ENCODE results near the gene RDH5.
A peak's percentile ranks its signal among the peaks of the same experiment; 100 is the strongest.

The RDH5 gene

GRCh38 chr12:55715169-55715764 lies 4.9 kb upstream of the RDH5 start:
- Histone ChIP-seq H3K36me3 (ENCODE audit: control insufficient read depth, insufficient read depth, low read length) (0 out of 2 replicates have a peak, but pooled peaks cover 5% of the 10 kb centered on the region), H3K27ac (ENCODE audit: low read depth, low read length) (no peak overlapping the region), H3K27me3 (ENCODE audit: control insufficient read depth, insufficient read depth, low read length) (peaks cover 16% of the 10 kb centered on the region), H3K4me1 (ENCODE audit: control insufficient read depth, insufficient read depth, low read length) (peaks cover 24% of the 10 kb centered on the region), H3K9me3 (ENCODE audit: control insufficient read depth, insufficient read depth, low read depth, low read length) (no peaks in the 10 kb centered on the region), H3K9ac (ENCODE audit: low read length) (peak overlapping the region; percentile 1), H3K4me3 (ENCODE audit: low read depth, low read length) (peak overlapping the region; percentile 91)

DNA sequence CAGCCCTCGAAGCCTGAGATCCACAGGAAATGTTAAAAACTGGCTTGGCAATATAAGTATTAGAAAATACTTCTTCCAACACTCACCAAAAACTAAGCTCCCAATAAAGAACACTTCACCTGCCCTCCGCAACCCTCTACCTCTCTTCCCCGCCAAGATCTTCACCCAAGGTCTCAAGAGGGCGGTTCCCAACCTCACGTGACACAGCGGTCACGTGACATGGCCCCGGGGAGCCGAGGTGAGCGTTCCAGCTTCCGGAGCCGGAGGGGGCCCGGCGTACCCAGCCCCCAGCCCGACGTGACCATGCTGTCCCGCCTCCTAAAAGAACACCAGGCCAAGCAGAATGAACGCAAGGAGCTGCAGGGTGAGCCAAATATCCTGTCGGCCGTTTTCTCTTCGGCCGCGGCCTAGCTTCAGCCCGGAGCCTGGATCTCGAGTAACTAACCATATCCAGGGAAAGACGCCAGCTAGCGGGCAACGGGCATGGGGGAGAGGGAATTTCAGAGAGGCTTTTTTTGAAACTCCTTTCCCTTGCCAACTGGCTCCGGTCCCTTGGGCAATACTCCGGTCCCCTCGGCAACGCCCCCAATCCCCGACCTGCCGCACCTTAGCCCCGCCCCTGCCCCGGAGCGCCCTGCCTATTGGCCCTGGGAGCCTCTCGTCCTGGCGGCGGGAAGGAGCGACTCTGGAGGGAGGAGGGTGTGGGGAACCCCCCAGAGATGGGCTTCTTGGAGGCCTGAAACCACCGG lies 4.2 kb upstream of the RDH5 start, which contains the start of gene BLOC1S1:
BLOC1S1 (plus strand) TSS at position 214 of the 749 bp plus-strand sequence; CDS start at position 220, 6 bp downstream.
- Histone ChIP-seq H3K9ac (ENCODE audit: low read length) (peak within 1 kb of the TSS; percentile 83), H3K4me3 (ENCODE audit: low read depth, low read length) (peak within 1 kb of the TSS; percentile 91), H3K27me3 (ENCODE audit: control insufficient read depth, insufficient read depth, low read length) (peaks cover 16% of the 10 kb centered on the region), H3K36me3 (ENCODE audit: control insufficient read depth, insufficient read depth, low read length) (0 out of 2 replicates have a peak, but pooled peaks cover 8% of the 10 kb centered on the region), H3K27ac (ENCODE audit: low read depth, low read length) (peak within 1 kb of the TSS; percentile 42; the same call in 1 of the 2 replicates), H3K9me3 (ENCODE audit: control insufficient read depth, insufficient read depth, low read depth, low read length) (no peaks in the 10 kb centered on the region), H3K4me1 (ENCODE audit: control insufficient read depth, insufficient read depth, low read length) (peaks cover 24% of the 10 kb centered on the region)

- H3K4me3 ChIP-seq (ENCODE audit: low read depth, low read length), result peak overlapping the region; percentile 91
- peaks cover 24% of the 10 kb centered on the region for H3K4me1 ChIP-seq (ENCODE audit: control insufficient read depth, insufficient read depth, low read length)
- H3K36me3 ChIP-seq (ENCODE audit: control insufficient read depth, insufficient read depth, low read length), result 0 out of 2 replicates have a peak, but pooled peaks cover 8% of the 10 kb centered on the region
- peak overlapping the region; percentile 73 for H3K9ac ChIP-seq (ENCODE audit: low read length)
- H3K27me3 ChIP-seq (ENCODE audit: control insufficient read depth, insufficient read depth, low read length), result peaks cover 16% of the 10 kb centered on the region
- H3K9me3 ChIP-seq (ENCODE audit: control insufficient read depth, insufficient read depth, low read depth, low read length), result no peaks in the 10 kb centered on the region
- H3K27ac ChIP-seq (ENCODE audit: low read depth, low read length), result no peak overlapping the region
These were observed 3.6 kb upstream of the RDH5 start for GRCh38 chr12:55716582-55716957.

GRCh38 chr12:55717011-55718007 lies 2.9 kb upstream of the RDH5 start:
- H3K4me1 ChIP-seq (ENCODE audit: control insufficient read depth, insufficient read depth, low read length), result peaks cover 24% of the 10 kb centered on the region

DNA sequence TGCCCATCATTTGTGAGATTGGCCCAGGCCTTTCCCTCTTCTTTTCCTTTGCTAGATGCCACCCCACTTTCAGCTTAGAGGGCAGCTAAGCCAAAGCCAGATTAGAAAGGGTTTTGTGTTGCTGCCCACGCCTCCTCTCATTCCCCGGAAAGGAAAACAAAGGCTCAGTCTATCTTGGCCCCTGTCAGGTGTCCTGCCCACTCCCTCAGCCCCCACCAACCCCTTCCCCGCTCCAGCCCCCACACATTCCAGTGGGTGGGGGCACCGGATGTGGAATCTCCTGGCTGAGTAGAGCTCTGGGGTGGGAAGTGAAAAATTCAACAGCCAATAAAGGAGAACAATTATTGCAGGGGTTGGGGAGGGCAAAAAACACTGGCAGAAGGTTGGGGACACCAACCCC lies 2.2 kb upstream of the RDH5 start:
- H3K9me3 ChIP-seq (ENCODE audit: control insufficient read depth, insufficient read depth, low read depth, low read length), result no peaks in the 10 kb centered on the region
- H3K9ac ChIP-seq (ENCODE audit: low read length), result peak overlapping the region; percentile 45
- no peak overlapping the region for H3K27ac ChIP-seq (ENCODE audit: low read depth, low read length)
- 0 out of 2 replicates have a peak, but pooled peaks cover 10% of the 10 kb centered on the region for H3K36me3 ChIP-seq (ENCODE audit: control insufficient read depth, insufficient read depth, low read length)
- H3K4me1 ChIP-seq (ENCODE audit: control insufficient read depth, insufficient read depth, low read length), result peaks cover 24% of the 10 kb centered on the region
- H3K27me3 ChIP-seq (ENCODE audit: control insufficient read depth, insufficient read depth, low read length), result peaks cover 2% of the 10 kb centered on the region; the same call in 1 of the 2 replicates
- peak overlapping the region; percentile 91; the same call in 1 of the 2 replicates for H3K4me3 ChIP-seq (ENCODE audit: low read depth, low read length)

More at GRCh38 chr12:55717011-55718007, 2.9 kb upstream of the RDH5 start:
- Histone ChIP-seq H3K4me3 (ENCODE audit: low read depth, low read length) (peak overlapping the region; percentile 91), H3K9ac (ENCODE audit: low read length) (peak overlapping the region; percentile 73), H3K27me3 (ENCODE audit: control insufficient read depth, insufficient read depth, low read length) (peaks cover 9% of the 10 kb centered on the region), H3K36me3 (ENCODE audit: control insufficient read depth, insufficient read depth, low read length) (0 out of 2 replicates have a peak, but pooled peaks cover 8% of the 10 kb centered on the region), H3K27ac (ENCODE audit: low read depth, low read length) (no peak overlapping the region), H3K9me3 (ENCODE audit: control insufficient read depth, insufficient read depth, low read depth, low read length) (no peaks in the 10 kb centered on the region)

DNA sequence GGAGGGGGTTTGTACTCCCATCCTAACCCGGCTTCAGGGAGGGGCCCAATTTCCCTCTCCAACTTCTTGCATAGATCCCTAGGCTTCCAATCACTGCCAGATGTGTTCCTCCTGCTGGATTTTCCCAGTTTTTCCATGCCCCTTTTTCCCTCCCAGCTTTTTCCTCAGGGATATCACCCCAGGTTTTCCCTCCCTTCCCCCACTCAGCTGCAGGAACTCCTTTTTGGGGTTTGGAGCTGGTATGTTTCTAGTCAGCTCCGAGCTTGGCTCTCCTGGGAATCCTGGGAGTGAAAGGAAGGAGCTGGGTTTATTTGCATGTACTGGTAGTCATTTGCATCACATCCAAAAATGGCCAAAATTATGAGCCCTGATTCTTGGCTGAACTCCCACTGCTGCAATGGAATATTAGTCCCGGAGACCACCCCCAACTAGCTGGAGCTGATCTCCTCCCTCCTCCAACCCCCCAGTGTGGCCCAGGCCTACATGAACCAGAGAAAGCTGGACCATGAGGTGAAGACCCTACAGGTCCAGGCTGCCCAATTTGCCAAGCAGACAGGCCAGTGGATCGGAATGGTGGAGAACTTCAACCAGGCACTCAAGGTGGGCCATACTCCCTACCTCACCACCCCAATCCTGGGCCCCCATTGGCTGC lies 1.4 kb upstream of the RDH5 start:
- H3K9me3 ChIP-seq (ENCODE audit: control insufficient read depth, insufficient read depth, low read depth, low read length), result no peaks in the 10 kb centered on the region
- peaks cover 24% of the 10 kb centered on the region for H3K4me1 ChIP-seq (ENCODE audit: control insufficient read depth, insufficient read depth, low read length)
- H3K4me3 ChIP-seq (ENCODE audit: low read depth, low read length), result peak overlapping the region; percentile 37; the same call in 1 of the 2 replicates
- H3K36me3 ChIP-seq (ENCODE audit: control insufficient read depth, insufficient read depth, low read length), result peaks cover 16% of the 10 kb centered on the region
- no peak overlapping the region for H3K27ac ChIP-seq (ENCODE audit: low read depth, low read length)
- no peaks in the 10 kb centered on the region for H3K27me3 ChIP-seq (ENCODE audit: control insufficient read depth, insufficient read depth, low read length)
- H3K9ac ChIP-seq (ENCODE audit: low read length), result peak overlapping the region; percentile 1

DNA sequence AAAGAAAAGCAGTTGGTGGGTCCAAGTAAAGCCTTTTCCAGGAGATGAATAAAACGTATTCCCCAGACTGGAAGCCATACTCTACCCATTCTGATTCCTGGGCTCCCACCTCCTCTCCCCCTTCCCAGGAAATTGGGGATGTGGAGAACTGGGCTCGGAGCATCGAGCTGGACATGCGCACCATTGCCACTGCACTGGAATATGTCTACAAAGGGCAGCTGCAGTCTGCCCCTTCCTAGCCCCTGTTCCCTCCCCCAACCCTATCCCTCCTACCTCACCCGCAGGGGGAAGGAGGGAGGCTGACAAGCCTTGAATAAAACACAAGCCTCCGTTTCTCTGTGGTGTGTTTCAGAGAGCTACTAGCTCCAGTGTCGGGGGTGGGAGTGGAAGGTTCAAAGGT lies 822 bp upstream of the RDH5 start:
- Histone ChIP-seq H3K4me3 (ENCODE audit: low read depth, low read length) (no peak overlapping the region), H3K9me3 (ENCODE audit: control insufficient read depth, insufficient read depth, low read depth, low read length) (no peaks in the 10 kb centered on the region), H3K9ac (ENCODE audit: low read length) (no peak overlapping the region), H3K4me1 (ENCODE audit: control insufficient read depth, insufficient read depth, low read length) (peaks cover 24% of the 10 kb centered on the region), H3K27me3 (ENCODE audit: control insufficient read depth, insufficient read depth, low read length) (no peaks in the 10 kb centered on the region), H3K27ac (ENCODE audit: low read depth, low read length) (no peak overlapping the region), H3K36me3 (ENCODE audit: control insufficient read depth, insufficient read depth, low read length) (peaks cover 23% of the 10 kb centered on the region)

DNA sequence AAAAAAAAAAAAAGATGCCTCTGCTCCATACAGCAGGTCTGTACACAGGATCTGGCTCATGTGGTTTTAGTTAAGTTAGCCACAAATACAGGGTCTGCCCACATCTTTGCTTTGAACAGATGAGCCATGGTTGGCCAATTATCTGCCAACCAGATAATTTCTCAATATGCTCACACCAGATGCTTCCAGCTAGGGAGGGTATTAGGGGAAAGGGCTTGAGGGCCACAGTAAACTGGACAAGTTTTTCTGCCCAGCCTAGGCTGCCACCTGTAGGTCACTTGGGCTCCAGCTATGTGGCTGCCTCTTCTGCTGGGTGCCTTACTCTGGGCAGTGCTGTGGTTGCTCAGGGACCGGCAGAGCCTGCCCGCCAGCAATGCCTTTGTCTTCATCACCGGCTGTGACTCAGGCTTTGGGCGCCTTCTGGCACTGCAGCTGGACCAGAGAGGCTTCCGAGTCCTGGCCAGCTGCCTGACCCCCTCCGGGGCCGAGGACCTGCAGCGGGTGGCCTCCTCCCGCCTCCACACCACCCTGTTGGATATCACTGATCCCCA lies 776 bp downstream of the RDH5 start:
- H3K9ac ChIP-seq (ENCODE audit: low read length), result no peak overlapping the region
- no peak overlapping the region for H3K4me3 ChIP-seq (ENCODE audit: low read depth, low read length)
- H3K27ac ChIP-seq (ENCODE audit: low read depth, low read length), result no peak overlapping the region
- no peaks in the 10 kb centered on the region for H3K27me3 ChIP-seq (ENCODE audit: control insufficient read depth, insufficient read depth, low read length)
- peaks cover 37% of the 10 kb centered on the region for H3K36me3 ChIP-seq (ENCODE audit: control insufficient read depth, insufficient read depth, low read length)
- no peaks in the 10 kb centered on the region for H3K9me3 ChIP-seq (ENCODE audit: control insufficient read depth, insufficient read depth, low read depth, low read length)
- peaks cover 19% of the 10 kb centered on the region for H3K4me1 ChIP-seq (ENCODE audit: control insufficient read depth, insufficient read depth, low read length)

DNA sequence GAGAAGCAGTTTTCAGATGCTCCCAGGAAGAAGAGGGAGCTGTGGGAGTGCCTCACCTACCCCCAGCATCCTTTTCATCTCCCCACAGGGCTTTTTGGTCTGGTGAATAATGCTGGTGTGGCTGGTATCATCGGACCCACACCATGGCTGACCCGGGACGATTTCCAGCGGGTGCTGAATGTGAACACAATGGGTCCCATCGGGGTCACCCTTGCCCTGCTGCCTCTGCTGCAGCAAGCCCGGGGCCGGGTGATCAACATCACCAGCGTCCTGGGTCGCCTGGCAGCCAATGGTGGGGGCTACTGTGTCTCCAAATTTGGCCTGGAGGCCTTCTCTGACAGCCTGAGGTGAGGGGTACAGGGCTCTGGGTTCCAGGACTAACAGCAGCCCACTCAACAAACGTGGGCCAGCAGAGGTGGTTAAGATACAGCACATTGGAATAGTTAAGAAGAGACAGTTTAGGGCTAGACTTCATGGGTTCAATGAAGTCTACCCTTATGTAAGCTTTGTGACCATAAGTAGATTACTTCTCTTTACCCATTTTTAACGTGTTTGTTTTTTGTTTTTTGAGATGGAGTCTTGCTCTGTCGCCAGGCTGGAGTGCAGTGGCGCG lies 1.5 kb downstream of the RDH5 start:
- peaks cover 44% of the 10 kb centered on the region for H3K36me3 ChIP-seq (ENCODE audit: control insufficient read depth, insufficient read depth, low read length)
- H3K4me1 ChIP-seq (ENCODE audit: control insufficient read depth, insufficient read depth, low read length), result peaks cover 19% of the 10 kb centered on the region
- H3K9ac ChIP-seq (ENCODE audit: low read length), result no peak overlapping the region
- H3K27me3 ChIP-seq (ENCODE audit: control insufficient read depth, insufficient read depth, low read length), result no peaks in the 10 kb centered on the region
- no peak overlapping the region for H3K4me3 ChIP-seq (ENCODE audit: low read depth, low read length)
- H3K9me3 ChIP-seq (ENCODE audit: control insufficient read depth, insufficient read depth, low read depth, low read length), result no peaks in the 10 kb centered on the region
- H3K27ac ChIP-seq (ENCODE audit: low read depth, low read length), result no peak overlapping the region

All from HUES6 (cell line).